Activated gamma-delta T cell treated with anti-CD3 and anti-CD28 coated beads, Interleukin-2, amount 50 U/mL, for 16 hours (primary cell): ENCODE measurements around the gene SPAG8.

ENCODE experiments used
- DNase-seq: peaks from one replicate; pipeline ENCODE4 v3.0.0-alpha.2; 2020; ENCODE audit warnings: low read depth

SPAG8 gene

GRCh38 chr9:35771943-35772342, 40.1 kb downstream of the SPAG8 start:
- DNase-seq, result no peak

GRCh38 chr9:35771534-35771933, 40.5 kb downstream of the SPAG8 start:
- DNase-seq, result no peak

GRCh38 chr9:35771075-35771433, 41.0 kb downstream of the SPAG8 start:
- no peak for DNase-seq

GRCh38 chr9:35769763-35770162, 42.3 kb downstream of the SPAG8 start:
- DNase-seq, result no peak

GRCh38 chr9:35767458-35767857, 44.6 kb downstream of the SPAG8 start:
- DNase-seq, result no peak

- no peak for DNase-seq
These were observed 45.1 kb downstream of the SPAG8 start for GRCh38 chr9:35766997-35767396.

GRCh38 chr9:35763803-35764202, 48.3 kb downstream of the SPAG8 start:
- no peak for DNase-seq

GRCh38 chr9:35763181-35763580, 48.9 kb downstream of the SPAG8 start:
- DNase-seq, result no peak

- DNase-seq, result no peak
These were observed 51.4 kb downstream of the SPAG8 start for GRCh38 chr9:35760651-35761050.

- DNase-seq, result no peak
These were observed 52.3 kb downstream of the SPAG8 start for GRCh38 chr9:35759795-35760194.
